OCI-LY1 (cell line): ENCODE results near the gene ZG16B.

Experiments
- H2AFZ ChIP-seq: fragments of 200-600 bp; sonication (generic), shearing (Covaris generic); 2 replicates; pipeline ENCODE4 v1.6.0; 2014; ENCODE audit warnings: antibody characterized with exemption, mild to moderate bottlenecking, low read length
- H3F3A ChIP-seq: fragments of 200-600 bp; sonication (generic), shearing (Covaris generic); 2 replicates; pipeline ENCODE4 v1.6.0; 2014; ENCODE audit warnings: mild to moderate bottlenecking, antibody characterized with exemption, low read length, moderate library complexity; ENCODE audit not compliant: insufficient read depth
- H3K27ac ChIP-seq: fragments of 200-600 bp; sonication (generic); 2 replicates; pipeline ENCODE4 v1.5.1; 2014; ENCODE audit warnings: low read length, mixed run types, mild to moderate bottlenecking, low read depth; ENCODE audit not compliant: poor library complexity, severe bottlenecking
- H3K27me3 ChIP-seq: fragments of 200-600 bp; sonication (generic); 2 replicates; pipeline ENCODE4 v1.6.0; 2014; ENCODE audit warnings: antibody characterized with exemption, mild to moderate bottlenecking, low read length, moderate library complexity; ENCODE audit not compliant: insufficient read depth
- H3K36me3 ChIP-seq: fragments of 200-600 bp; sonication (generic); 2 replicates; pipeline ENCODE4 v1.6.1; 2014; ENCODE audit warnings: mild to moderate bottlenecking, antibody characterized with exemption, low read length, moderate library complexity, mixed read lengths; ENCODE audit not compliant: insufficient read depth
- H3K4me1 ChIP-seq: fragments of 200-600 bp; sonication (generic); 2 replicates; pipeline ENCODE4 v1.5.1; 2014; ENCODE audit warnings: mild to moderate bottlenecking, low read length, moderate library complexity; ENCODE audit not compliant: insufficient read depth, severe bottlenecking
- H3K4me2 ChIP-seq: fragments of 200-600 bp; sonication (generic), shearing (Covaris generic); 2 replicates; pipeline ENCODE4 v1.6.1; 2014; ENCODE audit warnings: low read length
- H3K4me3 ChIP-seq: fragments of 200-600 bp; sonication (generic); 2 replicates; pipeline ENCODE4 v1.5.1; 2014; ENCODE audit warnings: low read length, low read depth, mild to moderate bottlenecking, mixed read lengths; ENCODE audit not compliant: poor library complexity, severe bottlenecking
- H3K79me2 ChIP-seq: fragments of 200-600 bp; shearing (Covaris generic); 2 replicates; pipeline ENCODE4 v1.6.1; 2016; ENCODE audit warnings: mixed run types, low read length, mixed read lengths; ENCODE audit not compliant: insufficient read depth
- H3K9ac ChIP-seq: fragments of 200-600 bp; sonication (generic), shearing (Covaris generic); 2 replicates; pipeline ENCODE4 v1.6.1; 2014; ENCODE audit warnings: mild to moderate bottlenecking, low read length, mixed read lengths
- H3K9me2 ChIP-seq: fragments of 200-600 bp; sonication (generic), shearing (Covaris generic); 2 replicates; pipeline ENCODE4 v1.6.1; 2014; ENCODE audit warnings: low read depth, mild to moderate bottlenecking, low read length, mixed read lengths
- H3K9me3 ChIP-seq: fragments of 200-600 bp; shearing (Covaris generic); 2 replicates; pipeline ENCODE4 v1.6.1; 2014; ENCODE audit warnings: low read length, mixed read lengths
- H4K20me1 ChIP-seq: fragments of 200-600 bp; sonication (generic), shearing (Covaris generic); 2 replicates; pipeline ENCODE4 v1.6.0; 2016; ENCODE audit warnings: mild to moderate bottlenecking, low read length; ENCODE audit not compliant: insufficient read depth
- CTCF ChIP-seq: fragments of 200-600 bp; sonication (generic), shearing (Covaris generic); IDR thresholded peaks from 2 replicates; pipeline ENCODE4 v1.5.1; 2017; ENCODE audit warnings: mild to moderate bottlenecking, antibody characterized with exemption, low read length, moderate library complexity, mixed read lengths
- EZH2 ChIP-seq: fragments of 200-600 bp; sonication (generic), shearing (Covaris generic); IDR thresholded peaks from 2 replicates; pipeline ENCODE4 v1.8.0; 2017; ENCODE audit warnings: borderline replicate concordance, mixed run types, mild to moderate bottlenecking, antibody characterized with exemption, low read length, moderate library complexity, mixed read lengths

Gene ZG16B

GRCh38 chr16:2790631-2791030, 39.5 kb upstream of the ZG16B start:
- TF ChIP-seq EZH2: no peak
- no peak for TF ChIP-seq CTCF
- H3K4me3 ChIP-seq: no peak overlapping the region
- no peaks in the 10 kb centered on the region for H3K9me3 ChIP-seq
- H4K20me1 ChIP-seq: no peaks in the 10 kb centered on the region
- H3K79me2 ChIP-seq: no peaks in the 10 kb centered on the region
- H3K36me3 ChIP-seq: no peaks in the 10 kb centered on the region
- no peak overlapping the region for H3K9ac ChIP-seq
- H2AFZ ChIP-seq: no peak overlapping the region
- H3K4me1 ChIP-seq: no peaks in the 10 kb centered on the region
- H3K27ac ChIP-seq: no peak overlapping the region
- H3K4me2 ChIP-seq: no peak overlapping the region
- no peaks in the 10 kb centered on the region; the same call in 1 of the 2 replicates for H3K27me3 ChIP-seq
- no peaks in the 10 kb centered on the region for H3K9me2 ChIP-seq
- no peaks in the 10 kb centered on the region for H3F3A ChIP-seq

DNA sequence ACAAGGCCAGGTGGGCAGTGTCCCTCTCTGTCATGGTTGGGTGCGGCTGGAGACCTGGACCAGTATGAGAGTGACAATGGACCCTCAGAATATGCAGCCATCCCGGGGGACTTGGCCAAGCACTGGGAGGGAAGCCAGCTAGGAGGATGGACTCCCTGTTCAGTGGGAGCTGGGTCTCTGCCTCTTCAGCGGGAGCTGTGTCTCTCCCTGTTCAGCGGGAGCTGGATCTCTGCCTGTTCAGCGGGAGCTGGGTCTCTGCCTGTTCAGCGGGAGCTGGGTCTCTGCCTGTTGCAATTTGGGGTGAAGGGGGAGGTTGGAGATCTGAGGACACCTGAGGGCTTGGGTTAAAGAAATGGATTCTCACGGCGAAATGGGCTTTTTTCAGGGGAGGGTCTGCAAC, 38.9 kb upstream of the ZG16B start:
- Histone ChIP-seq H3K36me3 (no peaks in the 10 kb centered on the region), H3F3A (no peaks in the 10 kb centered on the region), H3K9me3 (no peaks in the 10 kb centered on the region), H2AFZ (no peak overlapping the region), H3K79me2 (no peaks in the 10 kb centered on the region), H3K4me2 (no peak overlapping the region), H3K9me2 (no peaks in the 10 kb centered on the region), H3K27ac (no peak overlapping the region), H3K4me1 (no peaks in the 10 kb centered on the region), H4K20me1 (no peaks in the 10 kb centered on the region), H3K27me3 (0 out of 2 replicates have a peak, but pooled peaks cover 3% of the 10 kb centered on the region), H3K9ac (no peak overlapping the region), H3K4me3 (no peak overlapping the region)
- no peak for TF ChIP-seq CTCF
- TF ChIP-seq EZH2: no peak

DNA sequence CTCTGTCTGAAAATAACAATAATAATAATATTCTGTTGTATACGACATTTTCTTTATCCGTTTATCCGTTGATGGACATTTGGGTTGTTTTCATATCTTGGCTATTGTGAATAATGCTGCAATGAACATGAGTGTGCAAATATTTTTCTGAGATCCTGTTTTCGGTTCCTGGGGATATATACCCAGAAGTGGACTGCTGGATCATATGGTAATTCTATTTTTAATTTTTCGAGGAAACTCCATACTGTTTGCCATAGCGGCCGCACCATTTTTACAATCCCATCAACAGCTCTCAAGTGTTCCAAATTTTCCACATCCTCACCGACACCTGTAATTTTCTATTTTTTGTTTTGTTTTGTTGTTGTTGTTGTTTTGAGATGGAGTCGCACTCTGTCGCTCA, 37.2 kb upstream of the ZG16B start:
- Histone ChIP-seq H3K9ac (no peak overlapping the region), H3K36me3 (no peaks in the 10 kb centered on the region), H3K4me3 (no peak overlapping the region), H3K4me1 (no peaks in the 10 kb centered on the region), H3K27me3 (0 out of 2 replicates have a peak, but pooled peaks cover 6% of the 10 kb centered on the region), H3K4me2 (no peak overlapping the region), H4K20me1 (no peaks in the 10 kb centered on the region), H3K27ac (no peak overlapping the region), H2AFZ (no peak overlapping the region), H3K9me2 (no peaks in the 10 kb centered on the region), H3K9me3 (no peaks in the 10 kb centered on the region), H3K79me2 (no peaks in the 10 kb centered on the region), H3F3A (no peaks in the 10 kb centered on the region)
- TF ChIP-seq CTCF (no peak), EZH2 (no peak)
